ENCODE results near the gene KIF4B.

- no peak for TF ChIP-seq CTCF (IDR thresholded peaks at IDR 0.05; ENCODE audit: poor library complexity, severe bottlenecking)
- no peak for TF ChIP-seq TAF1 (IDR thresholded peaks at IDR 0.05; ENCODE audit: low read depth)
- TF ChIP-seq POLR2AphosphoS5 (IDR thresholded peaks at IDR 0.05), result no peak
- no peak for TF ChIP-seq SMC3 (conservative IDR thresholded peaks at IDR 0.05; ENCODE audit: poor library complexity)
- no peak for TF ChIP-seq RAD21 (conservative IDR thresholded peaks at IDR 0.05)
- no peak for TF ChIP-seq EP300 (conservative IDR thresholded peaks at IDR 0.05; ENCODE audit: poor library complexity, severe bottlenecking)
- TF ChIP-seq REST (IDR thresholded peaks at IDR 0.05; ENCODE audit: borderline replicate concordance), result no peak
- no peak for TF ChIP-seq MXI1 (conservative IDR thresholded peaks at IDR 0.05; ENCODE audit: poor library complexity, severe bottlenecking)
These were observed 33.0 kb downstream of the KIF4B start for GRCh38 chr5:155046591-155046990.
